ELF-1 (cell line): Measurements from ENCODE around the gene GIPC1.

ENCODE experiments used
- DNase-seq: peaks from one replicate; pipeline ENCODE4 v3.0.0-alpha.2; 2016; ENCODE audit warnings: low read depth, low spot score

Gene GIPC1

DNA sequence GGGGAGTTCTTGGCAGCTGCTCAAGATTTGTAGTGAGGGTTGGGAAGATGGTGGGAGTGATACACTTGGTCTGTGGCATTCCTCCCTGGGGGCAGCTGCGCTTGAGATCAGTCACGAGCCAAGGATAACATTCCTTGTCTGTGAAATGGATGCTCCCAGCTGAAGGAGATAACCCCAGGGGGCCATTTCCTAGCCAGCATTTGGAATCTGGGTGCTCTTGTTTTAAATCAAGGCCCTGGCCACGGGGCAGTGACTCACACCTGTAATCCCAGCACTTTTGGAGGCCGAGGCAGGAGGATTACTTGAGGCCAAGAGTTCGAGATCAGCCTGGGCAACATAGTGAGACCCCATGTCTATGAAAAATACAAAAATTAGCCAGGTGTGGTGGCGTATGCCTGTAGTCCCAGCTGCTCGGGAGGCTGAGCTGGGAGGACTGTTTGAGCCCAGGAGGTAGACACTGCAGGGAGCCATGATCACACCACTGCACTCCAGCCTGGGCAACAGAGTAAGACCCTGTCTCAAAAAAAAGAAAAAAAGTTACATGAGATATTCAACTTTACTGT is 58.3 kb downstream of the GIPC1 start:
- DNase-seq = peak; percentile 51

DNA sequence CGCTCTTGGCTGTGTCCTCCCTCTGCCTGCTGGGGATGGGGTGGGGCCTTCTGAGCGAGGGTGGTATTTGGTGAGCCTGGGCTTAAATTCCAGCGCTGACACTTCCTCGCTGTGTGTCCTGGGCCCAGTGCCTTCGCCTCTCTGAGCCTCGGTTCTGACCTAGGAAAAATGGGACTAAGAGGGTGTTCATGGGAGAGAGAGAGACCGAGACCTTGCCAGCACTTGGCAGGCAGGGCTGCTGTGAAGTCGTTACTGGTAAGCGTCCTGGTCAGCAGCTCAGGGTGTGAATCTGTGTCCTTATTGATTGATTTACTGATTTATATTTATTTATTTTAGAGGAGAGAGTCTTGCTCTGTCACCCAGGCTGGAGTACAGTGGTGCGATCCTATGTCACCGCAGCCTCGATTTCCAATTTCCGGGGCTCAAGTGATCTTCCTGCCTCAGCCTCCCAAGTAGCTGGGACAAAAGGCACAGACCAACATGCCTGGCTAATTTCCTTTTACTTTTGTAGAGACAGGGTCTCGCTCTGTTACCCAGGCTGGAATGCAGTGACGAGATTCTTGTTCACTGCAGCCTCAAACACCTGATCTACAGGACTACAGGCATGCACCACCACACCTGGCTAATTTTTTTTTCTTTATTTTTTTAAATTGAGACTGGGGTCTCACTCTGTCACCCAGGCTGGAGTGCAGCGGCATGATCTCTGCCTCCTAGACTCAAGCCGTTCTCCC is 60.4 kb downstream of the GIPC1 start:
- DNase-seq = no peak

- peak; percentile 48 for DNase-seq
Observed at GRCh38 chr19:14434543-14435319, 61.2 kb downstream of the GIPC1 start.

- no peak for DNase-seq
Observed at GRCh38 chr19:14433554-14434501, 62.1 kb downstream of the GIPC1 start.

- no peak for DNase-seq
Observed at GRCh38 chr19:14432791-14433553, 63.0 kb downstream of the GIPC1 start, which contains the start of gene PKN1. Gene PKN1, plus strand, starts transcription at chr19:14433306. Its CDS starts 216 bp downstream, at chr19:14433522.

GRCh38 chr19:14430712-14431111 is 65.2 kb downstream of the GIPC1 start:
- no peak for DNase-seq

DNA sequence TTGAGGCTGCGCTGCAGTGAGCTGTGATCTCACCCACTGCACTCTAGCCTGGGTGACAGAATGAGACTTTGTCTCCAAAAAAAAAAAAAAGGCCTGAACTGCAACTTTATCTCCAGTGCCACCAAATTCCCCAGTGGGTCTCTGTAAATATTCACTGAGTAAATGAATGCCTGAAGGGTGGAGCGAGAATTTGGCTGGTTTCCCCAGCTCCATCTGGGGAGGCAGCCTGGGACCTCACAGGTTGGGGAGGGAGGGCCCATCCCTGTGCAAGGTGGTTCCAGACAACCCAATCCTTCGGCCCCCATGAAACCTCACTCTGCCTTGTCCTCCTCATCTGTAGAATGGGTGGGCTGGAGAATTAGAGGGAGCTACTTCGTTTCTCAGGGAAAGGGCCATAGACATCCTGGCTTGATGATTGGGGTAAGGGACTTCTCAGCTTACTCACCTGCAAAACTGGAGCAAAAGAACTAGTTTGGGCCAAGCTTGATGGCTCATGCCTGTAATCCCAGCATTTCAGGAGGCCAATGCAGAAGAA is 67.0 kb downstream of the GIPC1 start:
- DNase-seq = no peak
